ENCODE measurements around the gene TENM4. TPM values are rescaled to one million over a fixed set of nuclear protein-coding genes. Genes with fewer than 3 reads are reported as not detected.

TENM4 gene
- total RNA-seq, 4 donors from 2014 or later = 1.1 to 2.7 (median 2.0) TPM

DNA sequence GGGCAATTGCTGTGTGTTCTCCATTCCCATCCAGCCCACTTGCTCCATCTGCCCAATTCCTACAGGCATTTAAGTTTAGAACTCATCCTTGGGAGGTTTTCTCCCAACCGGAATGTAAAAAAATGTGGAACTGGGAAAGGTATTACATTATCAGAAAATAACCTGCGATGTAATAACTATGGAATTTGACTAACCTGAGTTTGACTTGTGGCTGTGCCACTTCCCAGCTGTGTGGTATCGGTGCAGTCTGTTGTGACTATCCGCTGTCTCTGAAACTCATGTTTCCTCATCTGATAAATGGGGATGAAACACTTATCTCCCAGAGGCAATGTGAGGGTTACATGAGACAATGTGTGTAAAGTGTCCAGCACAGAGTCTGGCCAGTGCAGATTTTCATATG, 77.6 kb downstream of the TENM4 start:
- Histone ChIP-seq H3K4me1 (no peaks in the 10 kb centered on the region), H3K4me3 (no peak overlapping the region), H3K27me3 (no peaks in the 10 kb centered on the region), H3K36me3 (no peaks in the 10 kb centered on the region), H3K27ac (no peak overlapping the region), H3K9me3 (no peaks in the 10 kb centered on the region)
- TF ChIP-seq CTCF (IDR thresholded peaks at IDR 0.05) = no peak
- no peak for TF ChIP-seq POLR2A (IDR thresholded peaks at IDR 0.05)
- no peak for DNase-seq

GRCh38 chr11:79362821-79363220, 78.0 kb downstream of the TENM4 start:
- no peak for TF ChIP-seq CTCF (IDR thresholded peaks at IDR 0.05)
- TF ChIP-seq POLR2A (IDR thresholded peaks at IDR 0.05) = no peak
- DNase-seq = no peak
- Histone ChIP-seq H3K9me3 (no peaks in the 10 kb centered on the region), H3K27ac (no peak overlapping the region), H3K27me3 (no peaks in the 10 kb centered on the region), H3K4me3 (no peak overlapping the region), H3K4me1 (no peaks in the 10 kb centered on the region), H3K36me3 (no peaks in the 10 kb centered on the region)

- TF ChIP-seq CTCF (IDR thresholded peaks at IDR 0.05) (no peak), POLR2A (IDR thresholded peaks at IDR 0.05) (no peak)
Measured at GRCh38 chr11:79362206-79362757, 78.5 kb downstream of the TENM4 start.

DNA sequence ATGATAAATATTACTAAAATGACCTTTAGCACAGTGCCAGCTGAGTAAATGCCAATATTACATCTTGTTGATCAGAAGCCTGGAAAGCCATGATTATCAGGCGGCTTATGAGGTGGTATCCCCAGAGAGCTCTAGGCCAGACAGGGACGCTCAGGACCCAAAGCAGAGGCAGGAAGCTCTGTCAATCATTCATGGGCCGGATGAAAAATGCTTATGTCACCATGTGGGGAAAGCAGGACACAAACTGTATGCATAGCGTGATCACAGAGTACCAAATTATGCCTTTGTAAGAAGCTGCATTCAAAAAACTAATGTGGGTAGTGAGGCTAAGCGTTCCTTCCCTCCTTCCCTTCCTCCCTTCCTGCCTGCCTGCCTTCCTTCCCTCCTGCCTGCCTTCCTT, 82.6 kb downstream of the TENM4 start:
- H3K9me3 ChIP-seq = no peaks in the 10 kb centered on the region
- H3K36me3 ChIP-seq = no peaks in the 10 kb centered on the region
- DNase-seq = no peak
- no peaks in the 10 kb centered on the region for H3K27me3 ChIP-seq
- no peak overlapping the region for H3K27ac ChIP-seq
- no peak overlapping the region for H3K4me3 ChIP-seq
- TF ChIP-seq POLR2A (IDR thresholded peaks at IDR 0.05) = no peak
- no peak for TF ChIP-seq CTCF (IDR thresholded peaks at IDR 0.05)
- H3K4me1 ChIP-seq = no peaks in the 10 kb centered on the region

More at GRCh38 chr11:79362206-79362757, 78.5 kb downstream of the TENM4 start:
- H3K4me1 ChIP-seq = no peaks in the 10 kb centered on the region
- no peak for DNase-seq
- no peak overlapping the region for H3K4me3 ChIP-seq
- H3K27me3 ChIP-seq = no peaks in the 10 kb centered on the region
- no peaks in the 10 kb centered on the region for H3K9me3 ChIP-seq
- H3K27ac ChIP-seq = no peak overlapping the region
- H3K36me3 ChIP-seq = no peaks in the 10 kb centered on the region

DNA sequence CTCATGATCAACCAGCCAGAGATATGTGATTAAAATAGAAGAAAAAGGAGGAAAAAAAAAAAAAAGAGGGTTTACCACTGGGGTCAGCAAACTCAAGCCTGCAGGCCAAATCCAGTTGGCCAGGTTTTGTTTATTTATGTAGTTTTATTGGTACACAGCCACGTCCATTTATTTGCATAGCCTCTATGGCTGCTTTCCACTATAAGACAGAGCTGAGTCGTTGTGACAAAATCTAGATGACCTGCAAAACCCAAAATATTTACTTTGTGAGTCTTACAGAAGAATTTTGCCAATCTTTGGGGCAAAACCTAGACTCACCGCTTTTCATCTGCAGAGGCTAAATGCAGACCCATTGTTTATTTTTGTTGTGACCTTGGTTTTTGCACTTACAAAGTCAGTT, 87.1 kb downstream of the TENM4 start:
- H3K36me3 ChIP-seq = no peaks in the 10 kb centered on the region
- no peaks in the 10 kb centered on the region for H3K4me1 ChIP-seq
- no peaks in the 10 kb centered on the region for H3K9me3 ChIP-seq
- H3K27me3 ChIP-seq = no peaks in the 10 kb centered on the region
- no peak for TF ChIP-seq CTCF (IDR thresholded peaks at IDR 0.05)
- no peak for TF ChIP-seq POLR2A (IDR thresholded peaks at IDR 0.05)
- H3K27ac ChIP-seq = no peak overlapping the region
- no peak overlapping the region for H3K4me3 ChIP-seq
- no peak for DNase-seq

DNA sequence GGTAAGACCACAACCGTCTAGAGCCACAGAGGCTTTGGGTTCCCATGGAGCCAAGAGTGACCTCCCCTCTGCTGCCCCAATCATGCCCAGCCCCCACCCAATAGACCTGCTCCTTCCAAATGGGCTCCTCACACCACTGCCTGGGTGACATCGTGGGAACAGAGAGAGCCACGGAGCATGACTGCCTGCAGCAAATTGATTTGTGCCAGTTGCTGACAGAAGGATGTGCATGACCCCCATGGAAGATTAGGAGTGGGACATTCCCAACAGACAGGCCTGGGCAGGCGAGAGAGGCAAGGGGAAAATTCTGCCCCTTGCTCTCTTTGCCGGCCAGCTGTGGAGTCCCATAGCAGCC, 88.5 kb downstream of the TENM4 start:
- Histone ChIP-seq H3K9me3 (no peaks in the 10 kb centered on the region), H3K4me3 (no peak overlapping the region)

More for the DNA sequence above, 88.5 kb downstream of the TENM4 start:
- no peak for DNase-seq
- Histone ChIP-seq H3K36me3 (no peaks in the 10 kb centered on the region), H3K27ac (no peak overlapping the region), H3K27me3 (no peaks in the 10 kb centered on the region), H3K4me1 (no peaks in the 10 kb centered on the region)
- no peak for TF ChIP-seq CTCF (IDR thresholded peaks at IDR 0.05)
- TF ChIP-seq POLR2A (IDR thresholded peaks at IDR 0.05) = no peak

Measured in Peyer's patch (tissue), 4 donors.